ENCODE measurements around the gene ADPRHL1.

GRCh38 chr13:113448545-113448884 lies 4.8 kb downstream of the ADPRHL1 start:
- TF ChIP-seq JUND (IDR thresholded peaks at IDR 0.05), result no peak
- TF ChIP-seq, protein P1, sequence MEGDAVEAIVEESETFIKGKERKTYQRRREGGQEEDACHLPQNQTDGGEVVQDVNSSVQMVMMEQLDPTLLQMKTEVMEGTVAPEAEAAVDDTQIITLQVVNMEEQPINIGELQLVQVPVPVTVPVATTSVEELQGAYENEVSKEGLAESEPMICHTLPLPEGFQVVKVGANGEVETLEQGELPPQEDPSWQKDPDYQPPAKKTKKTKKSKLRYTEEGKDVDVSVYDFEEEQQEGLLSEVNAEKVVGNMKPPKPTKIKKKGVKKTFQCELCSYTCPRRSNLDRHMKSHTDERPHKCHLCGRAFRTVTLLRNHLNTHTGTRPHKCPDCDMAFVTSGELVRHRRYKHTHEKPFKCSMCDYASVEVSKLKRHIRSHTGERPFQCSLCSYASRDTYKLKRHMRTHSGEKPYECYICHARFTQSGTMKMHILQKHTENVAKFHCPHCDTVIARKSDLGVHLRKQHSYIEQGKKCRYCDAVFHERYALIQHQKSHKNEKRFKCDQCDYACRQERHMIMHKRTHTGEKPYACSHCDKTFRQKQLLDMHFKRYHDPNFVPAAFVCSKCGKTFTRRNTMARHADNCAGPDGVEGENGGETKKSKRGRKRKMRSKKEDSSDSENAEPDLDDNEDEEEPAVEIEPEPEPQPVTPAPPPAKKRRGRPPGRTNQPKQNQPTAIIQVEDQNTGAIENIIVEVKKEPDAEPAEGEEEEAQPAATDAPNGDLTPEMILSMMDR (IDR thresholded peaks at IDR 0.05; ENCODE audit: low read depth, low read length, missing input control), result no peak
- no peak for TF ChIP-seq RXRA (IDR thresholded peaks at IDR 0.05)
- no peak for TF ChIP-seq TAF1 (conservative IDR thresholded peaks at IDR 0.05)
- no peak for TF ChIP-seq GABPA (IDR thresholded peaks at IDR 0.05 in 1 of 2, conservative IDR thresholded peaks at IDR 0.05 in 1 of 2)
- no peak for TF ChIP-seq EGR1 (IDR thresholded peaks at IDR 0.05; ENCODE audit: low read depth in 2 of 2)
- TF ChIP-seq, protein P2, sequence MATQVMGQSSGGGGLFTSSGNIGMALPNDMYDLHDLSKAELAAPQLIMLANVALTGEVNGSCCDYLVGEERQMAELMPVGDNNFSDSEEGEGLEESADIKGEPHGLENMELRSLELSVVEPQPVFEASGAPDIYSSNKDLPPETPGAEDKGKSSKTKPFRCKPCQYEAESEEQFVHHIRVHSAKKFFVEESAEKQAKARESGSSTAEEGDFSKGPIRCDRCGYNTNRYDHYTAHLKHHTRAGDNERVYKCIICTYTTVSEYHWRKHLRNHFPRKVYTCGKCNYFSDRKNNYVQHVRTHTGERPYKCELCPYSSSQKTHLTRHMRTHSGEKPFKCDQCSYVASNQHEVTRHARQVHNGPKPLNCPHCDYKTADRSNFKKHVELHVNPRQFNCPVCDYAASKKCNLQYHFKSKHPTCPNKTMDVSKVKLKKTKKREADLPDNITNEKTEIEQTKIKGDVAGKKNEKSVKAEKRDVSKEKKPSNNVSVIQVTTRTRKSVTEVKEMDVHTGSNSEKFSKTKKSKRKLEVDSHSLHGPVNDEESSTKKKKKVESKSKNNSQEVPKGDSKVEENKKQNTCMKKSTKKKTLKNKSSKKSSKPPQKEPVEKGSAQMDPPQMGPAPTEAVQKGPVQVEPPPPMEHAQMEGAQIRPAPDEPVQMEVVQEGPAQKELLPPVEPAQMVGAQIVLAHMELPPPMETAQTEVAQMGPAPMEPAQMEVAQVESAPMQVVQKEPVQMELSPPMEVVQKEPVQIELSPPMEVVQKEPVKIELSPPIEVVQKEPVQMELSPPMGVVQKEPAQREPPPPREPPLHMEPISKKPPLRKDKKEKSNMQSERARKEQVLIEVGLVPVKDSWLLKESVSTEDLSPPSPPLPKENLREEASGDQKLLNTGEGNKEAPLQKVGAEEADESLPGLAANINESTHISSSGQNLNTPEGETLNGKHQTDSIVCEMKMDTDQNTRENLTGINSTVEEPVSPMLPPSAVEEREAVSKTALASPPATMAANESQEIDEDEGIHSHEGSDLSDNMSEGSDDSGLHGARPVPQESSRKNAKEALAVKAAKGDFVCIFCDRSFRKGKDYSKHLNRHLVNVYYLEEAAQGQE (IDR thresholded peaks at IDR 0.05), result no peak
- TF ChIP-seq RAD21 (IDR thresholded peaks at IDR 0.05), result no peak
- TF ChIP-seq YY1 (IDR thresholded peaks at IDR 0.05), result no peak
- TF ChIP-seq MAX (IDR thresholded peaks at IDR 0.05), result no peak
- no peak for TF ChIP-seq FOXA1 (IDR thresholded peaks at IDR 0.05)
- TF ChIP-seq ZBTB33 (IDR thresholded peaks at IDR 0.05), result no peak
